Tibial artery (tissue), 4 donors: ENCODE results near the gene ERICH3.

Source experiments
- DNase-seq, 2 donors: peaks; one replicate each; pipeline ENCODE4 v3.0.0-alpha.2; 2019
- H3K27ac ChIP-seq, 2 donors: fragments of 200-600 bp; sonication (generic) in 1 of 2; 1 replicate in 1 of 2; 2 replicates in 1 of 2; pipeline ENCODE4 v1.5.1; 2018 to 2019; ENCODE audit warnings: mild to moderate bottlenecking in 1 of 2
- H3K27me3 ChIP-seq, 2 donors: fragments of 200-600 bp; sonication (generic) in 1 of 2; one replicate each; pipeline versions ENCODE4 v1.5.1 to v1.6.0; 2016 to 2019
- H3K36me3 ChIP-seq, 3 donors: fragments of 200-600 bp; sonication (generic) in 2 of 3; one replicate each; pipeline ENCODE4 v1.5.1; 2016 to 2019; ENCODE audit warnings: mild to moderate bottlenecking in 2 of 3
- H3K4me1 ChIP-seq, 4 donors: fragments of 200-600 bp; sonication (generic) in 2 of 4; 1 replicate in 3 of 4; 2 replicates in 1 of 4; pipeline ENCODE4 v1.5.1; 2016 to 2019
- H3K4me3 ChIP-seq, 2 donors: fragments of 200-600 bp; sonication (generic) in 1 of 2; 1 replicate in 1 of 2; 2 replicates in 1 of 2; pipeline ENCODE4 v1.5.1; 2018 to 2019; ENCODE audit warnings: mild to moderate bottlenecking in 2 of 2
- H3K9me3 ChIP-seq, 3 donors: fragments of 200-600 bp; sonication (generic) in 1 of 3; one replicate each; pipeline ENCODE4 v1.5.1; 2016 to 2019
- CTCF ChIP-seq, 2 experiments: fragments of 200-600 bp in 1 of 2; fragments of 450-650 bp in 1 of 2; IDR thresholded peaks; one replicate each; pipeline ENCODE4 v1.5.1; 2017 to 2019; ENCODE audit warnings: antibody characterized with exemption in 2 of 2, mild to moderate bottlenecking in 1 of 2, moderate library complexity in 1 of 2
- intact Hi-C: fragments of 100-400 bp; cut with DNase I; formaldehyde crosslinking; loops from one replicate; pipeline ENCODE4 v1.15.0; 2023; ENCODE audit warnings: low total_unique reads

ERICH3 gene

GRCh38 chr1:74593887-74594866 lies 79.4 kb downstream of the ERICH3 start:
- intact Hi-C loops: no loop called here
- H3K4me1 ChIP-seq: no peaks in the 10 kb centered on the region

GRCh38 chr1:74592580-74593355 lies 80.8 kb downstream of the ERICH3 start:
- Histone ChIP-seq H3K27ac (no peak overlapping the region), H3K9me3 (no peaks in the 10 kb centered on the region), H3K4me1 (peaks cover 0 to 3% (median 0%) of the 10 kb centered on the region in 4 donors), H3K4me3 (no peak overlapping the region), H3K36me3 (no peaks in the 10 kb centered on the region), H3K27me3 (no peaks in the 10 kb centered on the region)
- no peak for DNase-seq
- TF ChIP-seq CTCF (IDR thresholded peaks at IDR 0.05): no peak
- intact Hi-C loops: no loop called here

More at GRCh38 chr1:74593887-74594866, 79.4 kb downstream of the ERICH3 start:
- H3K9me3 ChIP-seq: no peaks in the 10 kb centered on the region
- TF ChIP-seq CTCF (IDR thresholded peaks at IDR 0.05): no peak
- H3K27me3 ChIP-seq: no peaks in the 10 kb centered on the region
- no peak overlapping the region for H3K4me3 ChIP-seq
- DNase-seq: no peak
- H3K27ac ChIP-seq: no peak overlapping the region
- H3K36me3 ChIP-seq: no peaks in the 10 kb centered on the region

- Histone ChIP-seq H3K4me1 (peaks cover 0 to 4% (median 0%) of the 10 kb centered on the region in 4 donors), H3K4me3 (no peak overlapping the region)
- no peak for TF ChIP-seq CTCF (IDR thresholded peaks at IDR 0.05)
These were observed 81.6 kb downstream of the ERICH3 start for GRCh38 chr1:74591949-74592348.

GRCh38 chr1:74590288-74590687 lies 83.3 kb downstream of the ERICH3 start:
- H3K9me3 ChIP-seq: no peaks in the 10 kb centered on the region
- H3K27ac ChIP-seq: no peak overlapping the region
- no peak for DNase-seq
- H3K36me3 ChIP-seq: no peaks in the 10 kb centered on the region
- peaks cover 0 to 4% (median 0%) of the 10 kb centered on the region in 4 donors for H3K4me1 ChIP-seq
- intact Hi-C loops: no loop called here
- TF ChIP-seq CTCF (IDR thresholded peaks at IDR 0.05): no peak
- no peak overlapping the region for H3K4me3 ChIP-seq
- no peaks in the 10 kb centered on the region for H3K27me3 ChIP-seq

More at GRCh38 chr1:74591949-74592348, 81.6 kb downstream of the ERICH3 start:
- Histone ChIP-seq H3K9me3 (no peaks in the 10 kb centered on the region), H3K27ac (no peak overlapping the region), H3K36me3 (no peaks in the 10 kb centered on the region), H3K27me3 (no peaks in the 10 kb centered on the region)
- DNase-seq: no peak
- intact Hi-C loops: no loop called here

- no peak overlapping the region for H3K27ac ChIP-seq
- intact Hi-C loops: no loop called here
- no peak for TF ChIP-seq CTCF (IDR thresholded peaks at IDR 0.05)
These were observed 85.7 kb downstream of the ERICH3 start for GRCh38 chr1:74587888-74588287.

More at GRCh38 chr1:74587888-74588287, 85.7 kb downstream of the ERICH3 start:
- H3K36me3 ChIP-seq: no peaks in the 10 kb centered on the region
- no peak overlapping the region for H3K4me3 ChIP-seq
- DNase-seq: no peak
- no peaks in the 10 kb centered on the region for H3K9me3 ChIP-seq
- H3K4me1 ChIP-seq: peaks cover 0 to 4% (median 0%) of the 10 kb centered on the region in 4 donors
- H3K27me3 ChIP-seq: no peaks in the 10 kb centered on the region
